ENCODE measurements around the gene ASGR2. TPM values are rescaled to one million over a fixed set of nuclear protein-coding genes. Genes with fewer than 3 reads are reported as not detected.

The ASGR2 gene, protein sequence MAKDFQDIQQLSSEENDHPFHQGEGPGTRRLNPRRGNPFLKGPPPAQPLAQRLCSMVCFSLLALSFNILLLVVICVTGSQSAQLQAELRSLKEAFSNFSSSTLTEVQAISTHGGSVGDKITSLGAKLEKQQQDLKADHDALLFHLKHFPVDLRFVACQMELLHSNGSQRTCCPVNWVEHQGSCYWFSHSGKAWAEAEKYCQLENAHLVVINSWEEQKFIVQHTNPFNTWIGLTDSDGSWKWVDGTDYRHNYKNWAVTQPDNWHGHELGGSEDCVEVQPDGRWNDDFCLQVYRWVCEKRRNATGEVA
- not detected in 2 replicates for total RNA-seq

DNA sequence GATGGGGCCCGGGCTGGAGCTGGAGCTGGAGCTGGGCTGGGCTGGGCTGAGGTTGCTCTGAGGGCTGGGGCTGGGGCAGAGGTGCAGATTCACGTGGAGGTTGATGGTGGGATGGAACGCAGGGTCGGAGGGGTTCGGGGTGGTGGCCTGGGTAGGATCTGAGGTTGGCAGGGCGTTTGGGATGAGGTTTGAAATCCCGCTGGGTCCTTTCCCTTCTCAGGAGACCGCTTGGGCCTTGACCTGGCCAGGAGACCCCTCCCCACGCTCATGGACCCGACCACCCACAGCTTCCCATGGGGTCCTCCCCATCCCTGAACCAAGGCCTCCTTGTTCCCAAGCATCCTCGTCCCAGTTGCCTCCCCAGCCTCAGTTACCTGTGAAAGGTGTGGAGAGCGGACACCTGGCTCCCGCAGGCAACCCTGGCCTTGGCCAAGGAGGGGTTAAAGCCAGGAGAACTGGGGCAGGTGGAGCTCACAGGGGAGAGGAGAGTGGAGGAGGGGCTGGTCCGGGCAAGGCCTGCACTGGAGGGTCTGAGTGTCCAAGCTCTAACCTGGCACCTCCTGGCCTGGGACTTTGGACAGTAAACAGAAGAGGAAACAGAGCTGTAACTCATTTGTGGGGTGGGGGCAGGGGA is at the start of gene ASGR2:
Gene ASGR2, minus strand, starts transcription at position 582 of the 634 bp plus-strand sequence. CDS start 582 bp downstream, outside the sequence.

DNA sequence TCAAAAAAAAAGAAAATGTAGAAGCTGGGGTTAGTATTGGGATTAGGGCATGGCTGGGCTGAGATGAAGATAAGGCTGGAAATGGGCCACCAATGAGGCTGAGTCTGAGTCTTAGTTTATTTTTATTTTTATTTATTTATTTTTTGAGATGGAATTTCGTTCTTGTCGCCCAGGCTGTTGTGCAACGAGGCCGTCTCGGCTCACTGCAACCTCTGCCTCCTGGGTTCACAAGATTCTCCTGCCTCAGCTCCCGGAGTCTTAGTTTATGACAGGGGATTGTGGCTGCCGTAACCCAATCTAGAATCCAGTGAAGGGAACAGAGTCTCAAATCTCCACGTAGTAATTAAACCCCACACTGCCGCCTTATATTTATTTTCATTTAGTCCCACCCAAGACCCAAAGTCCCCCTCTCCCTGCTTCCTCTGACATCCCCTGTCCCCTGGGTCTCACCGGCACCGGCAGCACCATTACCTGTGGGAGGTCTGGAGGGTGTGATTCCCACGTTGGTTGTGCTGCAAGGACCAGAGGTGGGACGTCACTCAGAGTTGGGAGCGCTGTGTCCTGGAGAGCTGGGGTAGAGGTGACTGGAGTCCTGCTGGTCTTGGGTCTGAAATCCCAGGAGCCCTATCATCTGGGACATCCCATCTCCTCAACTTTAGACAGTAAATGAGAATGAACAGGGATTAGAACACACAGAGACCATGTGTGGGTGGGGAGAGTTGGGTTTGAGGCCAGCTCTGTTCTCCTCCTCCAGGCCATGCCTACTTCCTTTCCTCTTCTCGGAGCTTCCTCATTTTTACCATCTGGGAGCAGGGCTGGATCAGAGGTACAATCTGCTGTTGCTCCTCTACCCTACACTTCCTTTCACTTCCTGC is 34.8 kb downstream of the ASGR2 start, which contains the start of gene CLEC10A:
Gene CLEC10A, minus strand, starts transcription at position 671 of the 875 bp plus-strand sequence. CDS start 1,439 bp downstream, outside the sequence.

Other genes with a start within 250 kb of the ASGR2 start
- not detected in 2 replicates for gene ALOX12, start 118.8 kb downstream of the ASGR2 start, total RNA-seq
- gene RNASEK, start 102.2 kb downstream of the ASGR2 start, total RNA-seq, result 56.6 and 66.1 TPM in 2 replicates
- 39.0 and 76.2 TPM in 2 replicates for gene BCL6B, start 91.8 kb downstream of the ASGR2 start, total RNA-seq
- gene SLC16A13, start 78.8 kb downstream of the ASGR2 start, total RNA-seq, result 1.3 TPM in 2 replicates
- 0.95 and 2.1 TPM in 2 replicates for gene SLC16A11, start 70.7 kb downstream of the ASGR2 start, total RNA-seq
- gene CLEC10A, start 34.6 kb downstream of the ASGR2 start, total RNA-seq, result 3.1 TPM in 2 replicates
- gene ASGR1, start 64.5 kb upstream of the ASGR2 start, total RNA-seq, result 26.4 and 28.8 TPM in 2 replicates
- 7.0 and 7.2 TPM in 2 replicates for gene DLG4, start 105.0 kb upstream of the ASGR2 start, total RNA-seq
- 194 and 227 TPM in 2 replicates for gene ACADVL, start 105.1 kb upstream of the ASGR2 start, total RNA-seq
- gene DVL2, start 119.7 kb upstream of the ASGR2 start, total RNA-seq, result 28.4 and 28.5 TPM in 2 replicates
- 38.6 and 39.7 TPM in 2 replicates for gene PHF23, start 124.6 kb upstream of the ASGR2 start, total RNA-seq
- 131 and 147 TPM in 2 replicates for gene GABARAP, start 127.6 kb upstream of the ASGR2 start, total RNA-seq
- gene CTDNEP1, start 136.9 kb upstream of the ASGR2 start, total RNA-seq, result 23.2 and 25.1 TPM in 2 replicates
- 31.9 and 36.9 TPM in 2 replicates for gene ELP5, start 137.4 kb upstream of the ASGR2 start, total RNA-seq
- 0.76 and 1.5 TPM in 2 replicates for gene CLDN7, start 147.7 kb upstream of the ASGR2 start, total RNA-seq
- 0.69 and 1.6 TPM in 2 replicates for gene SLC2A4, start 166.9 kb upstream of the ASGR2 start, total RNA-seq
- under 0.01 and 0.33 TPM in 2 replicates for gene YBX2, start 179.8 kb upstream of the ASGR2 start, total RNA-seq
- 422 and 483 TPM in 2 replicates for gene EIF5A, start 192.8 kb upstream of the ASGR2 start, total RNA-seq
- 25.7 and 28.0 TPM in 2 replicates for gene GPS2, start 200.5 kb upstream of the ASGR2 start, total RNA-seq
- 9.8 and 13.7 TPM in 2 replicates for gene NEURL4, start 214.5 kb upstream of the ASGR2 start, total RNA-seq
- 0.43 TPM in 1 of 2 replicates, not detected in the other for gene ACAP1, start 221.7 kb upstream of the ASGR2 start, total RNA-seq
- 2.1 and 2.8 TPM in 2 replicates for gene KCTD11, start 237.3 kb upstream of the ASGR2 start, total RNA-seq
- gene TMEM95, start 240.3 kb upstream of the ASGR2 start, total RNA-seq, result not detected in 2 replicates

Measured in dermis lymphatic vessel endothelial cell (primary cell).